ENCODE measurements around the gene APOBEC3H. TPM values are rescaled to one million over a fixed set of nuclear protein-coding genes. Genes with fewer than 3 reads are reported as not detected.

The APOBEC3H gene
- total RNA-seq, 1 donor from 2014 or later = not detected

- TF ChIP-seq, protein P1, sequence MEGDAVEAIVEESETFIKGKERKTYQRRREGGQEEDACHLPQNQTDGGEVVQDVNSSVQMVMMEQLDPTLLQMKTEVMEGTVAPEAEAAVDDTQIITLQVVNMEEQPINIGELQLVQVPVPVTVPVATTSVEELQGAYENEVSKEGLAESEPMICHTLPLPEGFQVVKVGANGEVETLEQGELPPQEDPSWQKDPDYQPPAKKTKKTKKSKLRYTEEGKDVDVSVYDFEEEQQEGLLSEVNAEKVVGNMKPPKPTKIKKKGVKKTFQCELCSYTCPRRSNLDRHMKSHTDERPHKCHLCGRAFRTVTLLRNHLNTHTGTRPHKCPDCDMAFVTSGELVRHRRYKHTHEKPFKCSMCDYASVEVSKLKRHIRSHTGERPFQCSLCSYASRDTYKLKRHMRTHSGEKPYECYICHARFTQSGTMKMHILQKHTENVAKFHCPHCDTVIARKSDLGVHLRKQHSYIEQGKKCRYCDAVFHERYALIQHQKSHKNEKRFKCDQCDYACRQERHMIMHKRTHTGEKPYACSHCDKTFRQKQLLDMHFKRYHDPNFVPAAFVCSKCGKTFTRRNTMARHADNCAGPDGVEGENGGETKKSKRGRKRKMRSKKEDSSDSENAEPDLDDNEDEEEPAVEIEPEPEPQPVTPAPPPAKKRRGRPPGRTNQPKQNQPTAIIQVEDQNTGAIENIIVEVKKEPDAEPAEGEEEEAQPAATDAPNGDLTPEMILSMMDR (conservative IDR thresholded peaks at IDR 0.05; ENCODE audit: low read depth, low read length) = no peak
- no peak overlapping the region for H3K4me3 ChIP-seq (ENCODE audit: low read depth, low read length)
- no peak for DNase-seq (ENCODE audit: low read depth)
These were observed 32.7 kb downstream of the APOBEC3H start for GRCh38 chr22:39129746-39130145.

DNA sequence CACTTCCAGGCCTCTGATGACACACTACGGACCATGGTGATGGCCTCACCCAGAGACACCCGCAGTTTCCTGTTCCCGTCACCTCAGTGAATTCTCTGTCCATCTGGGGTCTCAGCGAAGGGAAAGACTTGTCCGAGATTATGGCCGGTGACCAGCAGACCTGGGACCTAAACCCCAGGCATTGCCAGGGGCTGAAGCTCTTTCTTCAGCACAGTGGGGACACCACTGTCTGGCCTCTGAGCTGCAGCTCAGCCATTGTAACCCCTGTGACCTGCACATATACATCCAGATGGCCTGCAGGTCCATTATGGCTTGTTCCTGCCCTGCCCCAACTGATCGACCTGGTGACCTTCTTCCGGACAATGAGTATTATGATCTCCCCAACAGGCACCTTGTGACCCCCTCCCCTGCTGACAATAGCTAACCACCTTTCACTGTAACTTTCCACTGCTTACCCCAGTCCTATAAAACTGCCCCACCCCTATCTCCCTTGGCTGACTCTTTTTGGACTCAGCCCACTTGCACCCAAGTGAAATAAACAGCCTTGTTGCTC lies 33.2 kb downstream of the APOBEC3H start:
- TF ChIP-seq, protein P1 (conservative IDR thresholded peaks at IDR 0.05; ENCODE audit: low read depth, low read length) = no peak
- H3K4me3 ChIP-seq (ENCODE audit: low read depth, low read length) = no peak overlapping the region
- no peak for DNase-seq (ENCODE audit: low read depth)

DNA sequence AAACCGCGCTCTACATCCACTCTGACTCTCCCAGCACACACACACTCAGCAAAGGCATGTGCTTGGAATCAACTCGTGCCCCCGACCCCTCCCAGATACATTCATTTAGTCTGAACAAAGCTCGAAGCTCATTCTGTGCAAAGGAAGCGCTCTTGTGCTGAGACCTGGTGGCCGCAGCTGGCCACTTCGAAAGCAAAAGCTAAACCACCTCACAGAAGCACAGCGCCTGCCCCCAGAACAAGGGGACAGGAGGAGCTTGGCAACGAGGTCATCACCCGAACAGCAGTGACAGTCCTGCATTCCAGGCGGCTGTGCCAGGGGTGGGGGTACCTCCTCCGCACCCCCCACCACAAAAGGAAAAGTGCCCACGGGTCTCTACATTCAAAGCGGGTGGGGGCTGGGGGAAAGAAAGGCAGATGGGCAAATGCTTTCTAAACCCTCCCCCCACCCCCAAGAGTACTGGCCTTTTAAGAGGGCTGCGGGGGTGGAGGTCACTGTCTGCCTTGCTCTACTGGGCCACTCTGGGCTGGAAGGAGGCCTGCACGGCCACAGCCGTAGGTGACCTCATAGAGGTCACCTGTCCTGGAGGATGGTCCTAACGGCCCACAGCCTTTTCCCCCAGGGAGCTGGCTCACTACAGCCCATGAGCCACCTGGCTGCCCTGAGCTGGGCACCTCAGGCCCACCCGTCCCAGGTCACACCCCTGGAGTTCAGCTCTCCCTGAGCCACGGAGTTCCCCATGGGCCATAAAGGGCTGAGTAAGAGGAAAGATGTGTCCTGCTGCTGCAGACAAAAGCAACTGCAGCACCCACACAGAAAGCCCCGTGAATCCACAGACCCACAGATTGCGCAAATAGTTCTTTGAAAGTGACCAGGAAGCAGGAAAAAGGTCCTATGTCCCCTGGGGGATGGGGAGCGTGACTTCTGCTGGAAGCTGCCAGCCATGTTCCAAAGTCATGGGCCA lies 34.1 kb downstream of the APOBEC3H start:
- TF ChIP-seq, protein P1 (conservative IDR thresholded peaks at IDR 0.05; ENCODE audit: low read depth, low read length) = no peak
- DNase-seq (ENCODE audit: low read depth) = no peak
- H3K4me3 ChIP-seq (ENCODE audit: low read depth, low read length) = no peak overlapping the region

DNA sequence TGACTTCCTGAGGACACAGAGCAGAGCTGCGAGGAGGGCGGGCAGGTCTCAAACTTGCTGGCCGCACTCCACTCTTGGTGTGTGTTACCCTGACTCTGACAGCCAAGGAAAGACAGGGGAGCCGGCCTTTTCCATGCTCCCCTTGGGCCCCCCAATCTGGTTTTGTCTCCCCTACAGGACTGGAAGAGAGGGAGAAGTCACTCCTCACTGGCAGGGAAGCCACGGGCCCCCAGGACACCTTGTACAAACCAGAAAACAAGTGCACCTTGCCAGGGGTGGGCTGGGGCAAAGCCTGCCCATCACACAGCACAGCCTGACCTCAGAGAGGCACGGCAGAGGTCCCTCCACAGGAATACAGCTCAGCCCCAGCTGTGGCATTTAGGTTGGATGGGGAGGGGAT lies 35.2 kb downstream of the APOBEC3H start:
- no peak overlapping the region for H3K4me3 ChIP-seq (ENCODE audit: low read depth, low read length)
- DNase-seq (ENCODE audit: low read depth) = no peak
- TF ChIP-seq, protein P1 (conservative IDR thresholded peaks at IDR 0.05; ENCODE audit: low read depth, low read length) = no peak

GRCh38 chr22:39132871-39133524 lies 36.0 kb downstream of the APOBEC3H start:
- DNase-seq (ENCODE audit: low read depth) = no peak
- H3K4me3 ChIP-seq (ENCODE audit: low read depth, low read length) = no peak overlapping the region
- TF ChIP-seq, protein P1 (conservative IDR thresholded peaks at IDR 0.05; ENCODE audit: low read depth, low read length) = no peak

- DNase-seq (ENCODE audit: low read depth) = no peak
- no peak overlapping the region for H3K4me3 ChIP-seq (ENCODE audit: low read depth, low read length)
- TF ChIP-seq, protein P1 (conservative IDR thresholded peaks at IDR 0.05; ENCODE audit: low read depth, low read length) = no peak
These were observed 36.8 kb downstream of the APOBEC3H start for GRCh38 chr22:39133871-39134270.
